GM12878 (cell line): ENCODE results near the gene PHYKPL. TPM values are rescaled to one million over a fixed set of nuclear protein-coding genes. Genes with fewer than 3 reads are reported as not detected.

Source experiments
- ATAC-seq: fragments of 200-7000 bp; cut with Tn5 transposase; 3 replicates; pipeline ENCODE4 v1.9.1; 2020; ENCODE audit warnings: mild to moderate bottlenecking, moderate library complexity
- BruUV-seq: library from RNA; stranded (reverse); fragments of 400-500 nt; replicated peaks from 2 replicates; lab custom pipeline; 2021; lab: Mats Ljungman, UMichigan
- CTCF ChIA-PET: fragments of 300-600 bp; sonication (Branson Sonifier 250); formaldehyde crosslinking; extraction: SDS; loops from one replicate; lab custom pipeline; 2021; ENCODE audit warnings: inconsistent platforms; lab: Yijun Ruan, JAX
- POLR2A ChIA-PET: fragments of 350-600 bp; formaldehyde crosslinking; extraction: SDS; loops from one replicate; lab custom pipeline; 2021; ENCODE audit warnings: inconsistent platforms; lab: Charles Lee
- RAD21 ChIA-PET: fragments of 300-600 bp; sonication (Branson Sonifier 250); formaldehyde crosslinking; loops from one replicate; lab custom pipeline; 2023; ENCODE audit warnings: antibody characterized with exemption; ENCODE audit not compliant: unreplicated experiment; lab: Charles Lee
- SMC1A ChIA-PET: fragments of 300-600 bp; sonication (Branson Sonifier 250); formaldehyde crosslinking; loops from one replicate; lab custom pipeline; 2023; ENCODE audit not compliant: unreplicated experiment, uncharacterized antibody; lab: Charles Lee
- DNase-seq: peaks from one replicate; pipeline ENCODE4 v3.0.0-alpha.2; 2011; ENCODE audit warnings: low read depth, low spot score
- FAIRE-seq: peaks from 3 replicates; lab custom pipeline; 2011; peaks lifted over from hg19 to GRCh38; lab: Jason Lieb, UNC
- H2AFZ ChIP-seq: 2 replicates; pipeline ENCODE4 v1.6.0; 2011; ENCODE audit warnings: low read depth, low read length, control low read depth; ENCODE audit not compliant: control insufficient read depth
- H3K27ac ChIP-seq: 2 replicates; pipeline ENCODE4 v1.5.1; 2011; ENCODE audit warnings: control low read depth; ENCODE audit not compliant: control insufficient read depth, insufficient read depth
- H3K27me3 ChIP-seq, 2 experiments: replicated peaks in 1 of 2; 2 replicates each; pipeline versions ENCODE4 v1.6.0 to v1.6.1; 2011; ENCODE audit warnings: low read length in 1 of 2; ENCODE audit not compliant: control insufficient read depth in 2 of 2, insufficient read depth in 2 of 2
- H3K36me3 ChIP-seq, 2 experiments: 2 replicates each; pipeline ENCODE4 v1.5.1; 2011; ENCODE audit warnings: low read length in 1 of 2; ENCODE audit not compliant: control insufficient read depth in 2 of 2, insufficient read depth in 2 of 2
- H3K4me1 ChIP-seq: 2 replicates; pipeline ENCODE4 v1.6.1; 2011; ENCODE audit warnings: mild to moderate bottlenecking, low read length, moderate library complexity, mixed read lengths; ENCODE audit not compliant: control insufficient read depth, insufficient read depth
- H3K4me2 ChIP-seq: 2 replicates; pipeline ENCODE4 v1.6.0; 2011; ENCODE audit warnings: control low read depth; ENCODE audit not compliant: control insufficient read depth, insufficient read depth
- H3K4me3 ChIP-seq: fragments of 200-600 bp; sonication (generic); 2 replicates; pipeline ENCODE4 v1.5.1; 2016
- H3K79me2 ChIP-seq: 2 replicates; pipeline ENCODE4 v1.6.0; 2011; ENCODE audit warnings: low read length; ENCODE audit not compliant: control insufficient read depth, insufficient read depth
- H3K9ac ChIP-seq: 2 replicates; pipeline ENCODE4 v1.8.0; 2011; ENCODE audit warnings: low read length, control low read depth, mixed read lengths; ENCODE audit not compliant: control insufficient read depth, insufficient read depth
- H3K9me3 ChIP-seq: replicated peaks from 3 replicates; pipeline ENCODE4 v1.5.1; 2011; ENCODE audit warnings: mild to moderate bottlenecking, low read length; ENCODE audit not compliant: control insufficient read depth, insufficient read depth
- H4K20me1 ChIP-seq: 2 replicates; pipeline ENCODE4 v1.6.0; 2011; ENCODE audit not compliant: control insufficient read depth, insufficient read depth
- ASH2L ChIP-seq: fragments of 300-600, 200-600 bp; sonication (generic); IDR thresholded peaks from 2 replicates; pipeline ENCODE4 v1.6.1; 2017; ENCODE audit warnings: low read depth, mild to moderate bottlenecking, borderline replicate concordance
- CHD4 ChIP-seq: fragments of 200-600 bp; sonication (generic); IDR thresholded peaks from 2 replicates; pipeline ENCODE4 v1.6.1; 2016; ENCODE audit warnings: mild to moderate bottlenecking
- FOXM1 ChIP-seq: IDR thresholded peaks from 2 replicates; pipeline ENCODE4 v1.6.1; 2012; ENCODE audit warnings: low read depth, mild to moderate bottlenecking, inconsistent platforms, low read length, moderate library complexity
- MYC ChIP-seq: IDR thresholded peaks from 2 replicates; pipeline ENCODE4 v1.6.1; 2011; ENCODE audit warnings: mild to moderate bottlenecking, low read length, moderate library complexity, inconsistent platforms; ENCODE audit not compliant: insufficient read depth, insufficient replicate concordance, insufficient read length, severe bottlenecking
- NBN ChIP-seq: fragments of 450-650 bp; IDR thresholded peaks from 2 replicates; pipeline ENCODE4 v1.6.1; 2016
- PAX5 ChIP-seq: IDR thresholded peaks from 2 replicates; pipeline ENCODE4 v1.6.1; 2011; ENCODE audit warnings: low read depth, low read length, borderline replicate concordance
- POU2F2 ChIP-seq: IDR thresholded peaks from 3 replicates; pipeline ENCODE4 v1.6.1; 2011; ENCODE audit warnings: low read depth, mild to moderate bottlenecking, low read length, borderline replicate concordance
- YBX1 ChIP-seq: fragments of 450-650 bp; IDR thresholded peaks from 2 replicates; pipeline ENCODE4 v1.6.1; 2016; ENCODE audit warnings: antibody characterized with exemption
- WGBS: methylation state at CpG from one replicate; pipeline ENCODE4 v1.1.6; 2016; ENCODE audit warnings: low lambda C conversion rate; ENCODE audit not compliant: insufficient replicate concordance, insufficient coverage; ENCODE audit errors: missing lambda C conversion rate; 5-methylcytosine and 5-hydroxymethylcytosine counted together
- in situ Hi-C: fragments of 300-500 bp; cut with MboI; formaldehyde crosslinking; loops from 9 replicates; pipeline ENCODE4 v1.14.3; 2018; ENCODE audit warnings: mixed read lengths
- intact Hi-C: fragments of 100-400 bp; cut with micrococcal nuclease; formaldehyde crosslinking; loops from one replicate; pipeline ENCODE4 v1.14.2; 2022; ENCODE audit not compliant: unreplicated experiment
- polyA plus RNA-seq, 11 experiments: library from polyadenylated mRNA; depleted of rRNA in 4 of 11; unstranded in 6 of 11; stranded (reverse) in 5 of 11; fragments of >200 nt; fragmentation: Nextera tagmentation in 4 of 11; fragmentation: Illumina TruSeq in 1 of 11; extraction: Ambion mirVana in 4 of 11; extraction: Trizol in 1 of 11; gene quantifications; 1 replicate in 1 of 11; 2 replicates in 10 of 11; pipeline versions ENCODE4 v1.2.1 to v1.2.3, GENCODE V29; 2011 to 2016; ENCODE audit warnings: inconsistent platforms in 2 of 11, missing spikeins in 2 of 11, low read depth in 1 of 11
- total RNA-seq, 4 experiments: library from RNA; depleted of rRNA in 3 of 4; stranded (reverse); fragments of >200 nt in 3 of 4; fragmentation: Illumina TruSeq in 1 of 4; extraction: Trizol in 1 of 4; gene quantifications; 2 replicates each; pipeline versions ENCODE4 v1.2.1 to v1.2.3, GENCODE V29; 2013 to 2021
- TF ChIP-seq, protein P1 (sequence below): fragments of 150-350 bp; IDR thresholded peaks from 2 replicates; pipeline ENCODE4 v1.6.1; 2016; ENCODE audit warnings: low read depth, low read length
- TF ChIP-seq, protein P2 (sequence below): IDR thresholded peaks from 2 replicates; pipeline ENCODE4 v1.6.1; 2011; ENCODE audit warnings: borderline replicate concordance, low read depth, mild to moderate bottlenecking, moderate library complexity, mixed read lengths, low read length; ENCODE audit not compliant: insufficient read depth; ENCODE audit errors: extremely low read length
- TF ChIP-seq, protein P3 (sequence below): fragments of 450-650 bp; IDR thresholded peaks from 2 replicates; pipeline ENCODE4 v1.6.1; 2018; ENCODE audit warnings: borderline replicate concordance, mild to moderate bottlenecking; ENCODE audit not compliant: partially characterized antibody
- TF ChIP-seq, protein P4 (sequence below): fragments of 450-650 bp; formaldehyde crosslinking; IDR thresholded peaks from 2 replicates; pipeline ENCODE4 v1.5.0; 2022; ENCODE audit warnings: mild to moderate bottlenecking, missing genetic modification characterization

Gene PHYKPL
- total and polyA plus RNA-seq, 10 of the 15 experiments (the other 5 are each of a cell fraction or from before 2014, with no cell fraction given), result 4.5 to 53.9 (median 25.6) TPM

DNA sequence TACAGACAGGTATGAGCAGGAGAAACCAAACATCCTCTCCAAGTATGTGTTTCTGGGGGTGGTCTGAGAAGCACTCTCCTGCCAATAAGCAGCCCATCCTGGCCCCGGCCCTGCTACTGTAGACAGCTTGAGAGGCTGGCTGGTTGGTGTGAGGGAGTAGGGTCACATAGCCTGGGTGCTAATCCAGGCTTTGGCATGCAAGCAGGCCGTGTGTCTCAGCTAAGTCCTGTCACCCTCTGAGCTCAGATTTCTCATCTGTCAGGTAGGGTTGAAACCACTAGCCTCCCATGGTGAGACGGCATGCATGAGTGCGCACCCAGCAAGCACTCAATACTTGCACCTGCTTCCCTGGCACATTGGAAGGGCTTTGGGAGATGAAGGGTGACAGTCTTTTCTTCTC is 49.8 kb upstream of the PHYKPL start (continued):
- TF ChIP-seq, protein P1, sequence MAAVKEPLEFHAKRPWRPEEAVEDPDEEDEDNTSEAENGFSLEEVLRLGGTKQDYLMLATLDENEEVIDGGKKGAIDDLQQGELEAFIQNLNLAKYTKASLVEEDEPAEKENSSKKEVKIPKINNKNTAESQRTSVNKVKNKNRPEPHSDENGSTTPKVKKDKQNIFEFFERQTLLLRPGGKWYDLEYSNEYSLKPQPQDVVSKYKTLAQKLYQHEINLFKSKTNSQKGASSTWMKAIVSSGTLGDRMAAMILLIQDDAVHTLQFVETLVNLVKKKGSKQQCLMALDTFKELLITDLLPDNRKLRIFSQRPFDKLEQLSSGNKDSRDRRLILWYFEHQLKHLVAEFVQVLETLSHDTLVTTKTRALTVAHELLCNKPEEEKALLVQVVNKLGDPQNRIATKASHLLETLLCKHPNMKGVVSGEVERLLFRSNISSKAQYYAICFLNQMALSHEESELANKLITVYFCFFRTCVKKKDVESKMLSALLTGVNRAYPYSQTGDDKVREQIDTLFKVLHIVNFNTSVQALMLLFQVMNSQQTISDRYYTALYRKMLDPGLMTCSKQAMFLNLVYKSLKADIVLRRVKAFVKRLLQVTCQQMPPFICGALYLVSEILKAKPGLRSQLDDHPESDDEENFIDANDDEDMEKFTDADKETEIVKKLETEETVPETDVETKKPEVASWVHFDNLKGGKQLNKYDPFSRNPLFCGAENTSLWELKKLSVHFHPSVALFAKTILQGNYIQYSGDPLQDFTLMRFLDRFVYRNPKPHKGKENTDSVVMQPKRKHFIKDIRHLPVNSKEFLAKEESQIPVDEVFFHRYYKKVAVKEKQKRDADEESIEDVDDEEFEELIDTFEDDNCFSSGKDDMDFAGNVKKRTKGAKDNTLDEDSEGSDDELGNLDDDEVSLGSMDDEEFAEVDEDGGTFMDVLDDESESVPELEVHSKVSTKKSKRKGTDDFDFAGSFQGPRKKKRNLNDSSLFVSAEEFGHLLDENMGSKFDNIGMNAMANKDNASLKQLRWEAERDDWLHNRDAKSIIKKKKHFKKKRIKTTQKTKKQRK, result no peak
- no peak for TF ChIP-seq ASH2L
- TF ChIP-seq CHD4, result no peak
- TF ChIP-seq, all 136 proteins: peak for 0

DNA sequence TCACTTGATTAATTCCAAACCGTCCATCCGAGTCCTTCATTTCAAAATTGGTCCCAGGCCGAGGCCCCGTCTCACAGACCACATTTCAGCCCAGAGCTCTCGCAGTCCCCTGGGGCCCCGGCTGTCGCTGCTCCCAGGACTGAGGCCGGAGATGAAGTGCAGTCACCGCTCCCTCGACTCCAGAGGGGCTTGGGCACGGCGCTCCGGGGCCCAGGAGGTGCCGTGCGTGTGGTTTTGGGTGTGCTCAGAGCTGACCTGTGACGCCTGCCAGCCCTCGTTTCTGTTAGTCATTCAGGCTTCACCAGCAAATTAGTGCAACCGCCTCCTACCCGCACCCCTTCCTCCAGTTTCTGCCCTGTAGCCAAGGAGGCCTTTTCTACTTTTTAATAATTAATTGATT is 48.7 kb upstream of the PHYKPL start:
- Histone ChIP-seq H3K4me2 (no peak overlapping the region), H3K79me2 (no peaks in the 10 kb centered on the region), H2AFZ (no peak overlapping the region), H3K9ac (no peak overlapping the region), H3K9me3 (peaks cover 4% of the 10 kb centered on the region; the same call in 2 of the 3 replicates), H3K27me3 (no peaks in the 10 kb centered on the region), H3K4me1 (no peaks in the 10 kb centered on the region), H3K27ac (no peak overlapping the region), H4K20me1 (no peaks in the 10 kb centered on the region), H3K4me3 (no peak overlapping the region), H3K36me3 (no peaks in the 10 kb centered on the region)
- ChIA-PET SMC1A (interaction anchor here (1.8 kb wide), 1 partner anchor 1213 kb away, joined by 9 read pairs; no protein-coding TSS in a partner anchor), RAD21 (interaction anchor here (0.6 to 0.7 kb wide), 2 partner anchors 51 to 1143 kb away, joined by 3 read pairs; no protein-coding TSS in a partner anchor), CTCF (interaction anchor here (0.9 to 2.9 kb wide), 6 partner anchors 34 to 1212 kb away, joined by 3 to 15 read pairs (median 4); no protein-coding TSS in a partner anchor), POLR2A (no interaction called here)
- ATAC-seq, result no peak
- FAIRE-seq, result no peak
- 42% methylated on average over 19 of the region's 19 CpGs for WGBS
- no peak for DNase-seq
- intact Hi-C loops (loop anchor here (5.0 to 10.0 kb wide), 4 partner anchors 41 to 453 kb away; partner anchors contain the start of gene ZNF354A), in situ Hi-C loops (no loop called here)
- BruUV-seq, result no TSS peak
- TF ChIP-seq CHD4 (no peak), YBX1 (no peak), MYC (no peak), NBN (no peak), FOXM1 (no peak), POU2F2 (no peak), PAX5 (no peak)
- TF ChIP-seq, protein P2, sequence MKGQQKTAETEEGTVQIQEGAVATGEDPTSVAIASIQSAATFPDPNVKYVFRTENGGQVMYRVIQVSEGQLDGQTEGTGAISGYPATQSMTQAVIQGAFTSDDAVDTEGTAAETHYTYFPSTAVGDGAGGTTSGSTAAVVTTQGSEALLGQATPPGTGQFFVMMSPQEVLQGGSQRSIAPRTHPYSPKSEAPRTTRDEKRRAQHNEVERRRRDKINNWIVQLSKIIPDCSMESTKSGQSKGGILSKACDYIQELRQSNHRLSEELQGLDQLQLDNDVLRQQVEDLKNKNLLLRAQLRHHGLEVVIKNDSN, result no peak
- TF ChIP-seq, protein P3, sequence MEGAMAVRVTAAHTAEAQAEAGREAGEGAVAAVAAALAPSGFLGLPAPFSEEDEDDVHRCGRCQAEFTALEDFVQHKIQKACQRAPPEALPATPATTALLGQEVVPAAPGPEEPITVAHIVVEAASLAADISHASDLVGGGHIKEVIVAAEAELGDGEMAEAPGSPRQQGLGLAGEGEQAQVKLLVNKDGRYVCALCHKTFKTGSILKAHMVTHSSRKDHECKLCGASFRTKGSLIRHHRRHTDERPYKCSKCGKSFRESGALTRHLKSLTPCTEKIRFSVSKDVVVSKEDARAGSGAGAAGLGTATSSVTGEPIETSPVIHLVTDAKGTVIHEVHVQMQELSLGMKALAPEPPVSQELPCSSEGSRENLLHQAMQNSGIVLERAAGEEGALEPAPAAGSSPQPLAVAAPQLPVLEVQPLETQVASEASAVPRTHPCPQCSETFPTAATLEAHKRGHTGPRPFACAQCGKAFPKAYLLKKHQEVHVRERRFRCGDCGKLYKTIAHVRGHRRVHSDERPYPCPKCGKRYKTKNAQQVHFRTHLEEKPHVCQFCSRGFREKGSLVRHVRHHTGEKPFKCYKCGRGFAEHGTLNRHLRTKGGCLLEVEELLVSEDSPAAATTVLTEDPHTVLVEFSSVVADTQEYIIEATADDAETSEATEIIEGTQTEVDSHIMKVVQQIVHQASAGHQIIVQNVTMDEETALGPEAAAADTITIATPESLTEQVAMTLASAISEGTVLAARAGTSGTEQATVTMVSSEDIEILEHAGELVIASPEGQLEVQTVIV, result no peak
- TF ChIP-seq, protein P4, sequence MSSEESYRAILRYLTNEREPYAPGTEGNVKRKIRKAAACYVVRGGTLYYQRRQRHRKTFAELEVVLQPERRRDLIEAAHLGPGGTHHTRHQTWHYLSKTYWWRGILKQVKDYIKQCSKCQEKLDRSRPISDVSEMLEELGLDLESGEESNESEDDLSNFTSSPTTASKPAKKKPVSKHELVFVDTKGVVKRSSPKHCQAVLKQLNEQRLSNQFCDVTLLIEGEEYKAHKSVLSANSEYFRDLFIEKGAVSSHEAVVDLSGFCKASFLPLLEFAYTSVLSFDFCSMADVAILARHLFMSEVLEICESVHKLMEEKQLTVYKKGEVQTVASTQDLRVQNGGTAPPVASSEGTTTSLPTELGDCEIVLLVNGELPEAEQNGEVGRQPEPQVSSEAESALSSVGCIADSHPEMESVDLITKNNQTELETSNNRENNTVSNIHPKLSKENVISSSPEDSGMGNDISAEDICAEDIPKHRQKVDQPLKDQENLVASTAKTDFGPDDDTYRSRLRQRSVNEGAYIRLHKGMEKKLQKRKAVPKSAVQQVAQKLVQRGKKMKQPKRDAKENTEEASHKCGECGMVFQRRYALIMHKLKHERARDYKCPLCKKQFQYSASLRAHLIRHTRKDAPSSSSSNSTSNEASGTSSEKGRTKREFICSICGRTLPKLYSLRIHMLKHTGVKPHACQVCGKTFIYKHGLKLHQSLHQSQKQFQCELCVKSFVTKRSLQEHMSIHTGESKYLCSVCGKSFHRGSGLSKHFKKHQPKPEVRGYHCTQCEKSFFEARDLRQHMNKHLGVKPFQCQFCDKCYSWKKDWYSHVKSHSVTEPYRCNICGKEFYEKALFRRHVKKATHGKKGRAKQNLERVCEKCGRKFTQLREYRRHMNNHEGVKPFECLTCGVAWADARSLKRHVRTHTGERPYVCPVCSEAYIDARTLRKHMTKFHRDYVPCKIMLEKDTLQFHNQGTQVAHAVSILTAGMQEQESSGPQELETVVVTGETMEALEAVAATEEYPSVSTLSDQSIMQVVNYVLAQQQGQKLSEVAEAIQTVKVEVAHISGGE (CRISPR knock-in tag), result no peak
